HG03097 (cell line): ENCODE data around the gene KLHL35.

Source experiments
- ATAC-seq: cut with Tn5 transposase; IDR thresholded peaks from one replicate; pipeline ENCODE4 v1.9.1; 2021; ENCODE audit not compliant: unreplicated experiment, low FRiP score

Gene KLHL35

DNA sequence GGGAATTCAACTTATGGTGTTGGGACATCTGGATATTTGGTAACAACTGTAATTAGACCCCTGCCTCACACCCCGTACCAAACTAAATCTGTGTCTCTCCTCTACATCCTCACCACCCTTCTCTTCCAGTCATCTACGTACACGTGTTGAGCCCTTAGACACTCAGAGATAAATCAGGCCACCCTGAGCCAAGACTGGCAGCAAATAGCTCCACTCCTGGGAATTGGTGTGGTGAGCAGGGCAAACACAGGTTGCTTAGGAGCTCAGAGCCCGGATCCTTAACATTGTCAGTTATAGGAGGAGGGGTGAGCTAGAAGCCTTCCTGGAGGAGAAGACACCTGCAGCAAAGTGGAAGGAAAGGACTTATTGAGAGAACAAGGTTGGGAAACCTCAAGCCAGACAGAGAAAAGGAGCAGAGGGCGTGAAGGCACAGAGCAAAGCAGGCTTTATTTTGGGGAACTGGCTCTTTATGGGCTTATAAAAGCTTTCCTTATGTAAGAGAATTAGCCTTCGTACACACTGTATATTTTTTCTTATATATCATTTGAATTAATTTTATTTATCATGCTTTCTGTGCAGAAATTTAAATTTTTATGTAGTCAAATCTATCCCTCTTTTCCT is 36.9 kb upstream of the KLHL35 start:
- no peak for ATAC-seq

DNA sequence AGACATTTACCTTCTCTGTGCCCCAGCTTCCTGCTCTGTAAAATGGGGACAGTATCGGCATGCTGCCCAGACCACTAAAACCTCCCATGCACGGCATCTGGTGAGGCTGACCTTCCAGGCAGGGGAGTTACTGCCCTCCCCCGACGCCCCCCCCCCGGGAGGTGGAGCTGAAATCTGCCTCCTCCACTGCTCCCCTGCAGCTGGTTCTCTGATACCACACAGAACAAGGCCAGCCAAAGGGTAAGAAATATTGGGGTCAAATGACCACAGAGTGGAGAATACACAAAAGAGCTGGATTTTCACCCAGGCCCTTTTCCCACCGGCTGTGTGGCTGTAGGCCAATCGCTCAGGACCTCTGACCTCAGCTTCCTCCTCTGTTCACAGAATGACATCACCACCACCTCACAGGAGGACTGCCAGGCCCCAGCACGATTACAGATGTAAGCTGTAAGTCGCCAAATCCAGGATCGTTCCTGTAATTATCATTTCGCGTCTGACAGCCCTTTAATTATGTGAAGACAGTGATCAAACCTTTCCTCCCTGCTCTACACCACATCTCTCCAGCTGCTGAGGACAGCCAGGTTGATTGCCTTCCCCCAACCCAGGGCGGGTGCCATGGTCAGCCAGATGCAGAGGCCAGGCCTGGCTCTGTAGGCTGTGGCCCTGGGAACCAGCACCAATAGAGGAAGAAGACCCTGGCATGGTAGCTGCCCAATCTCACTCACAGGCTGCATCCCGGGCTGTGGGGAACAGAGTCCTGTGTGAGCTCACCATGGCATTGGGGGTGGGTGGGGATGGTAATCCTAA is 35.7 kb upstream of the KLHL35 start:
- ATAC-seq = no peak

DNA sequence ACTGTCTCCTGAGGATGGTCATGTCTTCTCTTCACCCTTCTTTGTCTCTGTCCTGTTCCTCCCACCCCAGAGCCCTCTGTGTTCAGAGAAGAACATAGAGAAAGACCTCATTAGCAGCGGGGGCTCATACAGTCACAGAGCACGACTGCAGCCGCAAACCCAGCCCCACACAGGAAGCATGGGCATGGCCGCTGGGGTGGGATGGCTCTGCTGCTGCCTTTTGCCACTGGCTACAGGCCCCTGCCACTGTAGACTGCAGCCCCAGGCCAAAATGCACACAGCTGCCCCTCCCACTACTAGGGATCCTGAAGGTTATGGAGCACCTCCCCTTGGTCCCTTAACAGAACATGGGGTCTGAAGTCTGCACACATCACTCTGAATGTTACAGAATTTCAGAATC is 34.9 kb upstream of the KLHL35 start:
- no peak for ATAC-seq

DNA sequence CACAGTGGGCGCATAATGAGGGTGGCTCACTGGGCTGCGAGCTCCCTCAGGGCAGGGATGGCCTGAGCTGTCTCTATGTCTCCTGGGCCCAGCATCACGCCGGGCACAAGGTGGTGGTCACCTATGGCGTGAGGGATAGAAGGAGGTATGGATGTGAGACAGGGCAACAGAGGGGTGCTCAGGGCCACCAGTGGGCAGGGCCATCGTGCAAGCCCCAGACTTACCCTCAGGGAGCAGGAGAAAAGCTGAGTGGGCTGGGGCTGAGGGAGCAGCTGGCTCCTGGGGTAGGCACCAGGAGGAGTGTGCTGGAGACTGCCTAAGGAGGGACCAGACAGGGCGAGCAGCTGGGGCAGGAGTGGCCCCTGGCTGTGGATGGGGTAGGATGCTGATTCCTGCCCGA is 34.3 kb upstream of the KLHL35 start:
- no peak for ATAC-seq

DNA sequence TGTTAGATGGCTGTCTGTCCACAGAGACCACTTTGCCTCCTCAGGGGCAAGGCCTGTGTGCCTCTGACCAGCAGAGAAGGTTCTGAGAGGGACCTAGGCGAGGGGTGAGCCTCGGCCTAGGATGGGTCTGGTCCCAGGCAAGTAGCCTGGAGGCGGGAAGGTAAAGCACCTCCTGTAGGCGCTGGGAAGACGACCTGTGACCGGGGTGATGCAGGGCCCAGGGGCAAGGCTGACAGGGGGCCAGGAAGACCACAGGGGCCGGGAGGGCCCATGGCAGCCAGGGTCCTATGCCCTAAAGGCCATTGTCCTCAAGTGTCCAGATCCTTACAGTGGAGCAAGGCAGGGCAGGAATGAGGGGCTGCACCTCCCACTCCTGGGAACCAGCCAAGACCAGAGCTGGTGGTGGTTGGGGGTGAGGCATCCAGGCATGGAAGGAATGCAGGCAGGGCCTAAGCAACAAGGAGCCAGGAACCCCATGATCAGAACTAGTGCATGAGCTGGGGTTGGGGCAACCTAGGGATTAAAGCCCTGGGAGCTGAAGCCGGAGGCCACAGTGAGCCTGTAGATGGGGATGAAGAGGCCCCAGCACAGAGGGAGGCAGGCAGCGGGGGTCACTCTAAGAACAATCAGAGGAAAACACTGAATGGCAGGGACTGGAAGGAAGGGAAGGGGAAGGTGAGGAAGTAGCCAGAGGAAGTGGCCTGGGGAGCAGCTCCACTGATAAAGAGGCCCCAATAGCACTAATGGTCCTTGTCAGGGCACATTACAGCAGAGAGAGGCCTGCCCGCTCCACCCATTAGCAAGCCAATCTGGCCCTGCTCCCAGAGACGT is 32.9 kb upstream of the KLHL35 start:
- no peak for ATAC-seq

DNA sequence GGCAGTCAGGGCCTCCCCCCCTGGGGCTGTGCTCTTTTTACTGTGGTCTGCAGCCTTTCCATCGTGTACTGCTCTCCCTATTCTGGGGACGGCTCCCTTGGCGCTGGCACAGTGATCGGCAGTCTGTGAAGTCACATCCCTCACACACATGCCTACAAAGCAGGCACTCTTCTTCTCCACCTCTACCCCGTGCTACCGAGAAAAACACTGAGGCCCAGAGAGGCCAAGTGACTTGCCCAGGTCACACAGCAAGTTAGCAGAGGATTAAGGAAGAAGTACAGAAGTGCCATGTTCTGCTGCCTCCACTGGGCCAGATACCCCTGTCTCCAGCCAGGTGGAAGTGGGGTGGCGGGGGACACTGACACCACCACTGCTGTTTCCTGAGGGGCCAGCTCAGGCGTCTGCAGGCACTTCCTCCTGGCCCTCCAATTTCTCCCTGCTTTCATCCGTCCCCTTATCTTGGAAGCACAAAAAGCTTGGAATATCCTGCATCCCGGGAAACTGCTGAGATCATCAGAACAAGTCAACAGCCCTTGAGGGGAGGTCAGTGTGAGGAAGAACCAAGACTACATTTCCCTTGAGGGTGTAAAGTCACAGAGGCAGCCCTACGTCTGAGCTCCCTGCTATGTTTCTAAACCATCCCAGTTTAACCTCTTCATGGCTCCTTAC is 30.2 kb upstream of the KLHL35 start:
- ATAC-seq = no peak

DNA sequence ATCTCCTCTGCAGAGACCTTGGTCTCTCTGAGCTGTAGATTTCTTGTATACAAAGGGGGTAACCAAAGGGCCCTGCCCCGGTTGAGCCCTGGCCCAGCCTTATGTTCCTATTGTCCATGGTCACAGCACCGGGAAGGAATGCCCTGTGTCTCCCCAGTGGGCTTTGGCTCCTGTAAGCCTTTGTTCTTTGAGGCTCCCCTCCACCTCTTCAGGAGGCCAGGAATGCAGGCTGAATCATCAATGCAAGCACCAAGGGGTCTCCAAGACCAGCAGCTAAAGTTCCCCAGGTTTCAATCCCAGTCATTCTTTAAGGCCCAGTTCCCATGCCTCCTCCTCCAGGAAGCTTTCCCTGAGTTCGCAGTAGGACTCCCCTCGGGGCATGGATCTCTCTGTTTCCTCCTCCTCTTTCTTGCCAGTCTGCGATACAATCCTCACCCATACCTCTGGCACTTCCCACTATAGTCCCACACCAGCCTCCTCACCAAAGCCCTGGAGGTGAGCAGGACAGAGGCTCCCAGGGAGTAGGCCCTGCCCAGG is 29.2 kb upstream of the KLHL35 start:
- no peak for ATAC-seq

DNA sequence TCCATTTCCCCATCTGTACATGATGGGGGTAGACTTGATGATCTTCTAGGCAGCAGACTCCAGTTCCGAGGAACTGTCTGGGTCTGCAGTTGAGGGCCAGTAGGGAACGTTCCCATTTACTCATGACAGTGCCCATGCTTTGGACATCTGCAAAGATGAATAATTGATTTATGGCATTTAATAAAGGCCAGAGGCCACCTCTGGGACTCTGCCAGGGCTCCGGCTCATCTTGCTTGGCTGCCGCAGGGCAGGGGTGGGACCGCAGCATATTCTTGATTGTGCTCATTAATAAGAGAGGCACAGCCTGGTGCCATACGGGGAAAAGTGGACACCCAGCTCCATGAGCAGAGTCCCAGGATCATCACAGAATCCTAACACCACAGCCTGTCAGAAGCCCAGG is 28.1 kb upstream of the KLHL35 start:
- no peak for ATAC-seq

DNA sequence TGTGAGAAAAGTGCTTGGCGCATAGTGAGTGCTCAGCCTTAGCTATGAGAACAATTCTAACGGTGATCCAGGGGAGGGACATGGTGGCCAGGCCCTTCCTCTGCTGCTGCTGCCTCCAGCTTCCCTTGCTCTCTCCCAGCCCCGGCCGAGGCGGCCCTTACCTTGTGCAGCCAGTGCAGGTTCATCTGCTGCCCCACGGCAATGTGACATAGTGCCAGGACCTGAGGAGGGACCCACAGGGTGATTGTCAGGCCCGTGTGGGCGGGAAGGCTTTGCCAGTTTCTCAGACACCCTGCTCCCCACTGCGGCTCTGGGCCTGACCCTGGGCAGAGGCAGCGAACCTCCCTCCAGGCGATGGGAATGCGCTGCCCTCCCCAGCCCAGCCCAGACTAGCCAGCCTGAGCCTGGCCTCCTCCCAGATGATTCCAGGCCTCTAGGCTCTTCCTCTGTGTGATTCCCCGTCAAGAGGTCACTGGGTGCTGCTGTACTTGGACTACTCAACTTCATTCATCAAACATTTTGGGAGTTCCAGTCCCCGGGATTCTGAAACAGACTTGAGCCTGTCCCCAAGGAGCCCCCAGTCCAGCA is 23.7 kb upstream of the KLHL35 start:
- no peak for ATAC-seq

DNA sequence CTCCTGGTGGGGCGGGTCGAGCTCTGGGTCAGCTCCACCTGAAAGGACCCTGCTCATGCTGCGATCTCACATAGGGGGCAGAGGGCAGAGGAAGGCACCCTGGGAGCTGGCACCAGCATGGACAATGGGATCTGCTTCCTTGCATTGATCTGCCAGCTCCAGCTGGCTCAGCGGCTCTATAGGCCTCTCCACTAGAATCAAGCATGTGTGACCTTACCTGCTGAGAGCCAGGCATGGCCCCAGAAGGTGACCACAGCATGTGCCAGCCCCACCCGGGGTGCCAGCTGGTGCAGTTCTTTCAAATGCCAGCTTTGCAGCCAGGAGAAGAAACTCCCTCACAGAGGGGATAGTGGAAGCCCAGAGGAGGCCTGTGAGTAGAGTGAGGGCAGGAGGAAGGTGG is 22.0 kb upstream of the KLHL35 start:
- no peak for ATAC-seq

DNA sequence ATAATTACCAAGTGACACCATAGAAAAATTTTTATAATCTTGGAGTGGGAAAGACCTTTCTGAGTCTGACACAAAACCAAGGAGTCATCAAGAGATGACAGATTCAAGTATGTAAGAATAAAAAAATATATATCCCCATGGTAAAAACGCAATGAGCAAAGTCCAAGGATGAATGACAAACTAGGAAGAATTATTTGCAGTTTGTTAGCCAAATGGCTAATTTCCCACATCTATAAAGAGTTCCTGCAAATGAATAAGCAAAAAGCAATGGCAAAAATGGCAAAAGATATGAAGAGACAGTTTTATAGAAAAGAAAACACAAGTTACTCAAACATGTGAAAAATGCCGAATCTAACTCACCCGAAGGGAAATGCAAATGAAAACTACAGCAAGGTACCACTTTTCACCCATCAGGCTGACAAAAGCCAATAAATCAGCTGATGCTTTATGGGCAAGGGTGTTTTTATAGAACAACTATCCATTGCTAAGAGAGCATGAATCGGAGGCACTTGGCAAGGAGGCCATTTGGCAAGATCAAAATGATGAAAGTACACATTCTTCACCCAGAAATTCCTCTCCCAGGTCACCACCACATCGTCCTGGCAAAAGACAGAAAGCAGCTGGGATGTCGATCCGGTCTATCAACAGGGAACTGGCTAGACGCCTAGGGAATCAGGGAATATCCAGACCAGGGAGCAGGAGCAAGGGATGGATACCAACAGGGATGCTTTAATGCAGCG is 21.1 kb upstream of the KLHL35 start:
- ATAC-seq = no peak

DNA sequence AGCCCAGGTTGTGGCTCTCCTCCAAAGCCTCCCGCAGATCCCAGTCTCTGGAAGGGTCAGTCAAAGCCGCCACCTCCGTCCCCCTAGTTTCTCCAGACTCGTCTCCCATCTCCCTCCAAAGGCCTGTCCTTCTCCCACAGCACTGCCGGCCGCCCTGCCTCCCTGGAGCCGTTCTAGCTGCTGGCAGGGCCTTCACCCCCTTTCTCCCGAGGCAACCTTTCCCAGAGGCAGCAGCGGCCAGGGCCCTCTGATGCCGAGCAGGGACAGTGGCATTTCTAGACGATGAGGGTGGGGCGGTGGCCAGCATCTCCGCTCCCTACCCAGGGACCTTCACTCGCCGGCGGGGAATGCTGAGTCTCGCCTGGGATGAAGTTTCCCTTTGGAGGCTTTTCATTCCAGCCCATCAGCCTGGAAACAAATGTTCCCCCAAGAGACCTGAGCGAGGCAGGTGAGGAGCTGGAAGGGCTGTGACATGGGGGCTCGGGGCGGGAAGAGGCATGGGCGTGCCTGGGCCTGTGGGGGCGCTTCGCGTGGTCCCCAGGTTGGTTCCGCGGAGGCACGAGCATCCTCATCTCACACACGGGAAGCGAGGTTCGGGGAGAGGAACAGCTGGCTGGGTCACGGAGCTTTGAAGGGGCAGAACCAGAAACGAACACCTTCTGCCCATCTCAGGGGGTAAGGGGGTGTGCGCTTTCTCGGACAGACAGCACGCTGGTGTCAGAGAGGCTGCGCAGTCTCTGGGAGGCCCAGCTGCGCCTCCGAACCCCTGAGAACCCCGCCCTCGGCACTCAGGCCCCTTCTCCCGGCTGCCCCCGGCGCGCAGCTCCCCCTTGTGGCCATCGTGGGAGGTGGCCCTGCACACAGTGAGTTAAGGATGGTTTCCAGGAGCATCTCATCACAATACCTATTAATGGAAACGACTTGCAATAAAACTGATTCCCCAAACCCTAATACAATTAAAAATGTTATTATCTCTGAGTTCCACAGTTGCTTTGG is 18.1 kb upstream of the KLHL35 start:
- no peak for ATAC-seq

DNA sequence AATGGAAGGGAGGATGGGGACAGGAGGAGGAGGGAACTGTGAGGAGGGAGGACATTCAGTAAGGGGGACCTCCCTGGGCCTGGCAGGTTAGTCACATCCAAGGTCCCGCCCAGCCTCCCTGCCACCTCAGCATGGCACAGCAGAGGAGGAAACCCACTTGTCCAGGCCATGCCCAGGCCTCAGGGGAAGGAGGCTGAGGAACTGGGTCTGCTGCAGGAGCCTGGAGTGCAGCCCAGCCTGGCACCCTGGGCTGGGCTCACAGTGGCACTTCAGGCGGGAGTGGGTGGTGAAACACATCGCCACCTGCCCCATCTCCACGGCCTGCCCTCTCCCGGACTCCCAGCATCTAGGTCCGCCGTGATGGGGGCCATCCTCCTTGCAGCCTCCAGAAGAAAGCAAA is 17.2 kb upstream of the KLHL35 start:
- no peak for ATAC-seq

DNA sequence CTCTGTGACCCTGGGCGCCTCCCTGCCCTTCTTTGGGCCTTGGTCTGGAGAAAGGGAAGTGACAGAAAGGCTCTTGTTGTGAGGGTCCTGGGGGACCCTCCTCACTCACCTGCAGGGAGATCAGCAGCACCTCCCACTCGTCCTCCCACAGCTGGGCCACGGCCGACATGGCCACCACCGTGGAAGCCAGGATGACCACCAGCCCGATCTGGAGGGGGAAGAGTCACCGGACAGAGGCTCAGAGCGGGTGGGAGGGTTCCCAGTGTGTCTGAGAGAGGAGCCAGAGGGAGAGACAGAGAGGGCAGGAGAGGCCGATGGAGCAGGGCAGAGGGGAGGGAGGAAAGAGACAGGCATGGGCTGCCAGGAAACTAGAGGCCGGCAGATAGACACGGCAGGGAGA is 16.8 kb upstream of the KLHL35 start:
- no peak for ATAC-seq

DNA sequence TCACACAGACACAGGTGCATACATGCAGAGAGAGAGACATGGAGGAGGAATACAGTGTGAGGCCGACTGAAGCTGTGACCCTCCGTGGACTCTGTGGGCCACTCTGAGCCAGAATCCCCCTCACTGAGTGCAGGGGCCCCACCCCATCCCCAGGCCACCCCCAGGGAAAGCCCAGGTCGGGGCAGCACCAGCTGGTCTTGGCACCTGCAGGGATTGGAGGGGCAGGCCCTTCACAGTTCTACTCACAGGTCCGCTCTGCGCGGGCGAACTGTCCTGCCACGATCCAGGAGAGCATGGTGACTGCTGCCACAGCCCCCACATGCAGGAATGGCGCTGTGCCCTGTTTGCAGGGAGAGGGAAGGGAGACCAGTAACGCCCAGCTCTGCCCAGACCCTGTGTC is 16.3 kb upstream of the KLHL35 start:
- ATAC-seq = no peak

DNA sequence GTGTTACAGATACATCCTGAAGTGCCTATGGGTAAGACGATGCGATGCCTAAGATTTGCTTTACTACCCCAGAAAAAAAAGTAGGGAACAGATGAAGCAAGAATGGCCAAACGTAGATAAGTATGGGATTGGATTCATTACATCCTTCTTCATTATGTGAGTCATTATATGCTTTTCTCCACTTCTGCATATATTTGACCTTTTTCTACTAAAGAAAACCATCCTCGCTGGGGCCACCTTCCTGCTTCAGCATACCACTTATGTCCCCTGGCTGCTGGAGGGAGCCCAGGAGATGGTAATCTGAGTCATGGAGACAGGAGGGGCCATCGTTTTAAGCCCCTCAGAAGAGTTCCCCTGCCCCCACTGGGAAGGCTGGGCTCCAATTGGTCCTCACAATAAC is 14.4 kb upstream of the KLHL35 start:
- no peak for ATAC-seq

DNA sequence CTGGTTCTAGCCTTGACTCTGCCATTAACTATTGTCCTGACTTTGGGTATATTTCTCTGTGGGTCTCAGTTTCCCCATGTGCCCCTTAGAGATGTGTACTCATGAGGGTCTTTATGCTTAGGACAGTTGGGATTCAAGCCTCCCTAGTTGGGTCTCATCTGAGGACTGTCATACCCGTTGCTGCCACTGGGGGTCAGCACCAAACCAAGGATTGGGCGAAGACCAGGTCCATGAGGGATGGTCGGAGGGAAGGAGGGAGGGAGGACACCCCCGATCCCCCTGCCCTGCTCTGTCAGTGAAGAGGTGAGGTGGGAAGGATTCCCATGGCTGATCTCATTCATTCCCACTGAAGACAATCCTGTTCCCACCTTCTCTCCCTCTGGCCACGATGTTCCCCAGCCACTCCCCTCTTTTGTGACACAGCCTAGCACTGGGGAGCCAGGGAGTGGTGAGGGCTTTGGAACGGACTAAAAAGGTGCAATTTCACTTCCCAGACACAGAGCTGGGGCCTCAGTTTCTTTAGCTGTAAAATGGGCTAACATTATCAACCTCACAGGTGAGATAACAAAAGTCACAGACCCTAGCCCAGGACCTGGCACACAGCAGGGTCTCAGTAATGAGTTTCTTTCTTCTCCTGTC is 12.4 kb upstream of the KLHL35 start:
- ATAC-seq = no peak

DNA sequence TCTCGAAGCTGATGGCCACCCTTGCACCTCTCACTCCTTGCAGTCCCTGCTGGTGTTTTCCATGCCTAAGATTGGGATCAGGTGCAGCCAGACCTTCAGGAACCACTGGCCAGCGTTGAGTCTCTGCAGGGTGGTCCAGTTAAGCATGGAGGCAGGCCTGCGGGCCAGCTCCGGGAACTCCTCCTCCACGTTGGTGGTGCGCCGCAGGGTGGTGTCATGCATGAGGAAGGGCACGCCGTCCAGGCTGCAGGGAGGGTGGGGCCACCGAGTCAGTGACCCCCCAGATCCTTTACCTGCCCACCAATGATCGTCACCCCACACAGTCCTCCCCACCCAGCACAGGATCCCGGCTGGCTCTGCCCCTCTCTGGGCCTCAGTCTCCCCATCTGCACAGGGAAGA is 10.0 kb upstream of the KLHL35 start:
- ATAC-seq = no peak
